Measurements from ENCODE around the gene MAP2K5.

- TF ChIP-seq, protein P1, sequence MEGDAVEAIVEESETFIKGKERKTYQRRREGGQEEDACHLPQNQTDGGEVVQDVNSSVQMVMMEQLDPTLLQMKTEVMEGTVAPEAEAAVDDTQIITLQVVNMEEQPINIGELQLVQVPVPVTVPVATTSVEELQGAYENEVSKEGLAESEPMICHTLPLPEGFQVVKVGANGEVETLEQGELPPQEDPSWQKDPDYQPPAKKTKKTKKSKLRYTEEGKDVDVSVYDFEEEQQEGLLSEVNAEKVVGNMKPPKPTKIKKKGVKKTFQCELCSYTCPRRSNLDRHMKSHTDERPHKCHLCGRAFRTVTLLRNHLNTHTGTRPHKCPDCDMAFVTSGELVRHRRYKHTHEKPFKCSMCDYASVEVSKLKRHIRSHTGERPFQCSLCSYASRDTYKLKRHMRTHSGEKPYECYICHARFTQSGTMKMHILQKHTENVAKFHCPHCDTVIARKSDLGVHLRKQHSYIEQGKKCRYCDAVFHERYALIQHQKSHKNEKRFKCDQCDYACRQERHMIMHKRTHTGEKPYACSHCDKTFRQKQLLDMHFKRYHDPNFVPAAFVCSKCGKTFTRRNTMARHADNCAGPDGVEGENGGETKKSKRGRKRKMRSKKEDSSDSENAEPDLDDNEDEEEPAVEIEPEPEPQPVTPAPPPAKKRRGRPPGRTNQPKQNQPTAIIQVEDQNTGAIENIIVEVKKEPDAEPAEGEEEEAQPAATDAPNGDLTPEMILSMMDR (IDR thresholded peaks at IDR 0.05) = no peak
- TF ChIP-seq POLR2A (IDR thresholded peaks at IDR 0.05) = no peak
Observed at GRCh38 chr15:67841513-67841762, 298.9 kb downstream of the MAP2K5 start.
